NCI-H526 treated with DMSO at 0.1 percent for 48 hours (cell line): ENCODE measurements around the gene DCDC1.
A peak's percentile ranks its signal among the peaks of the same experiment; 100 is the strongest.

Experiments used
- DNase-seq: peaks from one replicate; lab custom pipeline; 2025; lab: John Stamatoyannopoulos, UW

The DCDC1 gene

DNA sequence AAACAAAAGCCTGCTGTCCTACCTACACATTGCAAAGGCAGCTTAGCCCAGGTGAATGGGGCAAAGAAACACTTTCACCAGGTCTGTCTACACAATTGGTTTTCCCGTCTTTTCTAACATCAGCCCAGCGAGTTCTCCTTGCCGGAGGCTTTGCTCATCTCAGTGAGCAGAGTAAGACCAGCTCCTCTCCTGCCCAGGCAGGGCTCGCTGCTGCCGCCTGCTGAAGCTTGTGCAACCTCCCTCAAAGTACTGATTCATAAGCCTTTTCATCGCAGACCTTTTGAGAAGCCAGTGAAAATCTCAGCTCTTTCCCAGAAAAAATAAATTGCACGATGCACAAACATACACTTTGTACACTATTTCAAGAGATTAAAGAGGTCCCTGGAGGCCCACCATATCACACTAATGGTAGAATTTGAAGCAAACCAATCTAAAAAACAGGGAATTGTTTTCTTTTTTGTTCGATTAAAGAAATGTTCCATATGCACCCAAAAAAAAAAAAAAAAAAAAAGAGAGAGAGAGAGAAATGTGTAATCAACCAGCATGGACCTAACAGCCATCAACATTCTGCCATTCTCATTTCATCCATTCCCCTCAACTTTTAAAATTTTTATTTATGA is 455.3 kb downstream of the DCDC1 start:
- peak; percentile 37 for DNase-seq

DNA sequence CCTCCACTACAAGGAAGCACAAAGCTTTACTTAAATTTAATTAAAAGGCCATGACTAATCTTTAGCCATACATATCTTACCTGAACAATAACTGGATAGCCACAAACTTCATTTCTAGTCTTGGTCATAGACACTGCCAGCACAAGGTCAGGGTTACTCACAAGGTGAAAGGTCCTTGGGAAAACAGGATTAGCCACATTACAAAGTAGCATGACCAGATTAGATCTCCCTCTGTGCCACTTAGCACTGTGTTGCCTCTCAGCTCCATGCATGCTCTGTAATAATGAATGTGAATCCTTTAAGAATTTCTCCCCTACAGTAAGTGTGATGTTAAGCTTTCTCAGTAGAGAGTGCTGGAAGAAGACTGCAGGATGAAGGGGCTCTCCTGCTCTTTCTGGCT is 458.3 kb downstream of the DCDC1 start:
- DNase-seq = no peak

DNA sequence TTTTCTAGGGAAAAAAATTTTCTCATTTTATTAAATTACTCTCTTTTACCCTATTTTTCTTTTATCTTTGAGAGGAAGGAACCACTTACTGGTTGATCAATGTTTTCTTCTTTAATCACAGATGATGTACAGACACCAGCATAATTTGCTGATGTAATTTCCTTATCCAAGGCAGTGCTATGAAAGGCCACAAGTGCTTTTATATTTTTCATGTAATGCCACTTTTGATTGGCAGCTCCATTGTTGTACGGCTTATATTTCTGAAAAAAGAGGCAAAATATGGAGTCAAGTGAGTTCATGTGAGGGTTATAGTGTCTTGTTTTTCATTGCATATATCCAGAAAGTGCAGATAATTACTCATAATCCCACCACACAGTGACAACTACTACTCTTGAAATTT is 460.7 kb downstream of the DCDC1 start:
- no peak for DNase-seq

DNA sequence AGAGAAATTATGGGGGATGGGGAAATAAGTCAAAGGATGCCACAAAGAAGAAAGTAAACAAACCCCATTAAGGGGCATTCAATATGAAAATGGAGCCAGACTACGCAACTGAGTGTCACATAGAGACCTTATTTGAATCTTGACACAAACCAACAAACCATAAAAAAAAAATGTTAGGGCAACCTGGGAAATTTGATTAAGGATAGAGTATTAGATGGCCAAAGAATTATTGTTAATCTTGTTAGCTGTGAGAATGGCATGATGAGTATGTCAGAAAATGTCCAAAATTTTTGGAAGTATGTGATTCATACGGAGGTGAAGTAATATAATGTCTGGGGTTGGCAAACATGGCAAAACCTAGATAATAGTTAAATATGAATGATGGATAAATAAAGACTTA is 461.3 kb downstream of the DCDC1 start:
- DNase-seq = no peak

DNA sequence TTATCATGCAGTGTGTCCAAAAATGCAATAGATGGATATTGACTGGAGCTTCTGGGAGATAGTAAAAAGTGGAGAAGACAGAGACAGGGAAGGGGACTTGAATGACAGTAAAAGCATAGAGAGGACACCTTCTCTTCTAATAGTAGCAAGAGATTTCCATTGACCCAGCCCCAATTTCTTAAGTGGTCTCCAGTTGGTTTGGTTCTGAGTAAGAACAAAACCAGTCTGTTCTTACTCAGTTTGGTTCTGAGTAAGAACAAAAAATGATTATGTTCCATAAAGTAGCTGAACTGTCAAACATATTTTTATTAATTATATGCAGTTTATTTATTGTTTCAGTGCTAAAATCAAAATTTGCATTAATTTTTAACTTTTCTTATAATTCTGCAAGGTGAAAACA is 466.6 kb downstream of the DCDC1 start:
- no peak for DNase-seq

DNA sequence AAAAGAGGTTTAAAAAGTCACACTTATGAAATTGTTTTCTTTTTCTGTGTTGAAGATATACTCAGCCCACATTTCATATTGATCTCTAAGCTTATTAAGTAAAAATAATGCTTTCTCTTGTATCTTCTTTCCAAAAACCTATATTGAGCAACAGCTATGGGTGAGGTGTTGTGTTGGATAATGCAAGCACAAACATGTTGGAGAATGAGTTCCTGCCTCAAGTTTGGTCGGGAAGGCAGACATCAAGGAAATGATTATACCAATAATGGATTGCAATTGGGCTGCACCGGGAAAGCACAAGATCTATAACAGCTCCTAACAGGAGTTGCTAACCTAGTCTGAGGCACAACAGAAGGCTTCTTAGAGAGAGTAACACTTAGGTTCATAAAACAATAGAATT is 474.5 kb downstream of the DCDC1 start:
- DNase-seq = no peak

DNA sequence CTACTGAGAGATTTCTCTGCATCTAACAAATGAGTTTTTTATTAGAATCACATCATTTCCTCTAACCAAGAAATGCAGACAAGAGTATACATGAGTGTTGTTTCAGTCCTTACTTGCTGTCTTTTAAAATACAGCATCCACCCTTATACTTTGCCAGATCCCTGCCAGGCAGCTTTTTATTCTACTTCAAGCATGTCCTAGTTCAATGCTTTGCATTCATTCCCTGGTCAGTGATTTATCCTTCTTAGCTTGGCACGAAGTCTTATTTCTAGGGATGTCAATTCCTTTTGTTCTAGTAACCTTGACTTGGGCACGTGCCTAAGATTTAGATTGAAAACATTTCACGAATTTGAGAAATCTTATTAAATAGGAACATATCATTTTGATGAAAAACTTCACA is 476.2 kb downstream of the DCDC1 start:
- no peak for DNase-seq

DNA sequence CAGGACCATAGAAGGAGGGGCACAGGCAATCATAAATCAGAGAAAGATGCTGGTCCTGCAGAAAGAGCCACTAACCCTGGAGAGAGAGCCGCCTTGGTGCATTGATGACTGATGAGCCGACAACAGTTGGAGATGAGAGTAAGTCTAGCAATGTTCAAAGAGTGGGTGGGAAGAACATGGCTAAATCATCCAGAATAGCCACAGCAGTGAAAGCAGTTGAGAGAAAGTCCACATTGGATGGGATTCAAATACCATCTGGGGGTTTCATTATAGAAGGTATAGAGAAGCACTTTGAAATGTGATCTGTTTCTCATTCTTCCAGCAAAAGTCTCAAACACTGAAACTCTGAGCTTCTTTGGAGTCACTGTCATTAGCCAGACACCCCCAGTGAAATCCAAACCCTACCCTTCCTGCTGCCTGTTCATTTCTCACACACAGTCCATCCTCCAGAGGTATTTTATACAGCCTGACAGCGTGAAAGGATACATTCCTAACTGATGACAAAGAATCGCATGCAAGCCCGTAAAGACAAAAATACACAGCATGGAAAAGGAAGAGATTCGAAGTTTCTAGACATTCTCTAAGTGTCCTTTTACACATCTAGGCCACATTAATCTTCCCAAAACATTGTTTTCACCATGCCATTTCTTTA is 480.3 kb downstream of the DCDC1 start:
- DNase-seq = no peak

DNA sequence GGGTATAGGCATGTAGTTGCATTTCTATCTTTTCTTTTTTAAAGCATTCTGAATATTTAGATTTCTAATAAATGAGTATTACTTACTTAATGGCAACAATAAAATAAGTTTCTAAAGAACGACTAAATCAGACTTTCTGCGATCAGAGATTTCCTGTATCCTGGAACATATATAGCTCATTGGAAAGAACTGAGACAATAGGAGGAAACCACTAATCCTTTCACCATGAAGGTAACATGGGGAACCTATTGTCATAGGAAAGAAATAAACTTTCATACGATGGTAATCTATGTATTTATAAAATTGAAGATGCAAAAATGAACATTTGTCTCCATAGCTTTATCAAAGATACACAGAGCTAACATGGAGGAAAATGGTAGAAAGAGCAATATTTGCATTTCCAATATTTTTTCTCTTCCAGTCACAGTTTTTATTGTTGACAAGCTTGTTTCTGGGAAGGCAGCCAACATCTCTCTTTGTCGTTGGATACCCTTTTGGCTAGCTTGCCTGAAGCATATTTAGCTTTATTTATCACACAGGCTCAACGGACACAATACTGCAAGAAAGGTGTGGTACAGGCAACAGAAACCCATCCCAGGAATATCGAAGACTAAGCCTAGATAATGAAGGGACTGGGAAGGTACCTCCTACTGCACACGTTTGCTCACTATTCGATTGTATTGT is 490.1 kb downstream of the DCDC1 start:
- peak; percentile 18 for DNase-seq

DNA sequence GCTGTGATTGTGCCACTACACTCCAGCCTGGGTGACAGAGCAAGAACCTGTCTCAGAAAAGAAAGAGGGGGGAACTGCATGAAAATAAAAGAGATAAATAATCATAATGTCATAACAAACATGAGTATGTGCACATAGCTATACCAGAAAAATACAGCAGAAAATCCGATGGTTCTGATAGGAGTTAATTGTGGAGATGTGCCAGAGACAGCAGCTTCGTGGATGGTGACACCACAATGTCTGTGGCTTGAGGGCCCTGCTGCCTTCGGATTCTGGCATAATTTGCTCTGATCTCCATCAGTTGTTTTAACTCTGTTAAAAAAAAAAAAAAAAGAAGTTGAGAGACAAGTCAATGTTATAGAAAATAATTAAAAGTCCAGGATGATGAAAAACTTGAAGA is 491.1 kb downstream of the DCDC1 start:
- no peak for DNase-seq

DNA sequence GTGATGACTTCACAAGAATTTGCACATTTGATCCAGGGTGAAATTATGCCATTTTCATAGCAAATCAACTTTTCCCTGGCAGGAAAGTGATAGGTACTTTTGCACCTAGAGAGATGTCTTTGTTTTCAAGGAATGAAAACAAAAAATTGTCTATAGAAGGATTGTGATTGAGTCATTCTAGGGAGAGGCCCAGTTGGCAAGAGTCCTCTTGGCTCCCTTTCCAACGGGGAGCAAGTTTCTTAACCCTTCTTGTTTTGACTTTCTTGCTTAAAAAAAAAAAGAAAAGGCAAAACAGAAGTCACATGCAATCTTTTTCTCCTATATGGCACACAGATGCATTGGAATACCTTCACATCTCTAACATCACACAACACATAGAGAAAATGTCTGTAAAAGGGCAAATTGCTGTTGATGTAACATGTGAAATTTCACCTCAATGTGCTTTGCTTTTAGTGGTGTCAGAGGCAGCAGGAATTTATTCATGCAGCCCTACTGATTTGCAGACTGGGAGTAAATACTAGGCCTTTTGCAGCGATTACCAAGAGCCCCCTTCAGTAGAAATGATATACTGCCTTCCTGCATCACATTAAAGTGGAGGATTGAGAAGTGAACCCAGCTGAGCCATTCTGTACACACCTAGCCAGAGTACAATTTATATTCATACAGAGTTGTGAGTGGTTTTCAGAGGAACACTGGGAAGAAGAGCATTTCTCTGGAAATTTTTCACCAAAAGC is 492.7 kb downstream of the DCDC1 start:
- DNase-seq = no peak

DNA sequence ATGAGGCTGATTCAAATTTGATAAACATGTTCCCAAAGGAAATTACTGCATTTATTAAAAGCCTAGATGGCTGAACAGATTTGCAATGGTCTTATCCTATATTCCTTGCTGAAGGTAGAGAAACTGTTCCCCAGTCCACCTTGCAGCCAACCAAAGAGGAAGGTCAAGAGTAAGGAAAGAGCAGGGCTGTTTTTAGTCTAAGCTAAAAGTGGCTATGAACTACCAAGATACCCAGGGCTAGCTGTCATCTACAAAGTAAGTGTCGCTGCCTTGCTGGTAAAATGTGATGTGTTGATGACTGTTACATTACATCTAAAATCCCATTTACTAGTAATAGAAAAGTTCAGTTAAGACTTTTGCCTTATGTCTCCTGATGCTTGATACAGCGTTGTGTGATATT is 493.3 kb downstream of the DCDC1 start:
- DNase-seq = no peak

DNA sequence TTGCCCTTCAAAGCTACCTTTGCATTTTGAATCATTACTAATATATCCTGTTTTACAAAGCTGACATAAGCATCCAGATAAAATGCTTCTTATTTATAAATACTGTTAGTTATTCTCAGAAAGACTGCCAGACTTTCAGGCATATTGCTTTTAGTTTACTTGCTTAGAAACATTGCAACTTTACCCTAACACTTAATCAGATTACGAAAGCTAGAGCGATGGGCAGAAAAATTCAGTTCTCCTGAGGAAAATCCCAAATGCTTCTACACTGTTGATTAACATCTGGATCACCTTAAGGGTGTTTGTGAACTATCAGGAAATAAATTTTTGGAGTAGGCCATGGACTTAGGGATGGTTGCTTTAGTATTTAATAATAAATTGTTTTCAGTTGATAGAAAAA is 493.7 kb downstream of the DCDC1 start:
- DNase-seq = no peak

DNA sequence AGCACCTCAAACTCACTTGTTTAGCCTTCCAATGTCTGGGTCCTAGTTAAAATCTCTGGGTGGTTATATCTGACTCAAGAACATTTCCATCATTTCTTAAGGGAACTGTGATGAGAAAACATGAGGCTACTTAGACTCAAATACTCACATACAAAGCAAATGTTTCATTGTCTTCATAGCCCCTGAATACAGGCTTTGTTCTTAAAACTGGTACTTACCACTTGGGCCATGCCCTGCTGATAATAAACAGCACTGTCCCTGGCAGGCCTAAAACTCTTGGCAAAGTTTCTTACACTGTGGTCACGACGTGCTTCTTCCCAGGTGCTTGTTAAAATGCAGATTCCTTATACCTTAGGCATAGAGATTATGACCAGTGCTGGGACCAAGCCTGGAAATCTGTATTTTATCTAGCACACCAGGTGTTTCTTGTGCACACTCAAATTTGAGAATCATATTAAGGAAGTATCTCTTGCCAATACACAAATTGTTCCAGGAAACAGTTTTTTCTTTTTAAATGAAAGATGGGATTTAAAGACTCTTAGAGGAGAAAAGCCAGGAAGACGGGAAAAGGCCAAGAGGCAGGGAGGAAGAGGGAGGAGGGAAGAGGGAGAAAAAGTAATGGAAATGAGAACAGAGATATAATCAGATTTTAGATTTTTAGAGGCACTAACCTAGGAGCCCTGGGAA is 495.5 kb downstream of the DCDC1 start:
- DNase-seq = no peak

DNA sequence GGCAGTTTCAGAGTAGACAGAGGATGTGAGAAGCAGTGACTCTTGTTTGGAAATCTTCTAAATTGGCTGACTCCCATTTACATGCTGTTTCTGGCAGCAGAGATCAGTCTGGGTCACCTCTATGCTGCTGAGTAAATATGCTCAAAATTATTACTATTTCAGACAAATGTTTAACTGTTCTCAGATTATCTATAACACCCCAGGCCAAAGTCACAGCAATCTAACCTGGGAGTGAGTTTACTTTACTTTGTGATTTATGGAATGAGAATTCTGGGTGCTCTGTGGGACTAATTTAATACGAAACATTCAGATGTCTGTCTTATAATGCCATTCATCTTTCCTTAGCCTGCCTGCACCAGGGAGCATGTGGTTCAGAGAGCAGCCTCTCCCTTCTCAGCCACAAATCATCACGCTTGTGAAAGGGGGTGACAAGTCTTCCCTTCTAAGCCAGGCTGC is 500.9 kb downstream of the DCDC1 start:
- DNase-seq = no peak

DNA sequence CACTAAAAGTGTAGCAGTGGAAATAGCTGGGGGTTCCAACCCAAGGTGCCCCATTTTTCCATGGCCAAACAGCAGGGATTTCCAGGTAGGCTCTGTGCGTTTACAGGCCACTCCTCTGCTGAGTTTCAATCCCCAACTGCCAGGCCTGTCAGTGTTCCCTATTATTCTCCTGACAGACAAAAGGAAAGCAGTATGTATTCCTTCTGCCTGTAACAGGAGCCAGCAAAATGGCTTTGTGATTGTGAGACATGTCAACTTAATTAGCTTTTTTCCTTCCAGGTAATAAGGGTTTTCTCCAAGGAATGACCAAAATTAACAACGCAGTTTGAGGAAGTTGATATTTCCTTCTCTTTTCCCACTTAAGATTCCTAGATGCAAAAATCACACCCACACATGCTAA is 506.3 kb downstream of the DCDC1 start:
- DNase-seq = no peak

DNA sequence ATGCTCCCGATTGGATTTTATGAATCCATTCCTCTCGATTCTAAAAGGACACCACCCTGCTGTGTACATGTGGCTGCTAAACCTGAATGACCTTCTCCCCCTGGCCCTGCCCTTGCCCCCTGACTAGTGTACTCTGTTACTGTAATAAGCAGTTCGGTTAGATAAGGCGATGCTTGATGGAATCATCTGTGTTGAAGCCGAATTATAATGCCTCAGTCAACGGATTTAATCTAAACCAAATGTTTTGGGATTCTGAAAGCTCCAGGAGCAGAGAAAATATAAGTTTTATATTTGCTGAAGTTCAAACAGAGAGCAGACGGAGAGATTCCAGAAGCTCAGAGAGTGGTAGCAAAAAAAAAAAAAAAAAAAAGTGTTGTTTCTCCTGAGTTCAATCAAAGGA is 508.0 kb downstream of the DCDC1 start:
- DNase-seq = no peak

DNA sequence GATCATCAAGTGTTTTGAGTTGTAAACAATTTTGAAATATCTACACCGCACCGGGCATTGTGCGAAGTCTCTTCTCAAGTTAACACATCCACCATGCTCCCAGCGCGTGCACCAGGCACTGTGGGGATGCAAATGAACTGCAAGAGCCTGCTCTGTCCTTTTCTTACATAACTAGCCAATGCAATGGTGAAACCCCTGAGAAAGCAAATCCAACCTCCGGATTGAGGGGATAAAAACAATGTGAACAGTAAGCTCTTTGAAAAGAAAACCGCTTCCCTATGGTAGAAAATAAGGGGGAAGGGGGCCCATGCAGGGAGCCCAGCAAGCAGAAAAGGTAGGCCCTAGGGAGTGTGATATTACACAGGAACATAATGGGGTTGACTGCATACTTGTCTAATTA is 508.5 kb downstream of the DCDC1 start:
- DNase-seq = no peak

DNA sequence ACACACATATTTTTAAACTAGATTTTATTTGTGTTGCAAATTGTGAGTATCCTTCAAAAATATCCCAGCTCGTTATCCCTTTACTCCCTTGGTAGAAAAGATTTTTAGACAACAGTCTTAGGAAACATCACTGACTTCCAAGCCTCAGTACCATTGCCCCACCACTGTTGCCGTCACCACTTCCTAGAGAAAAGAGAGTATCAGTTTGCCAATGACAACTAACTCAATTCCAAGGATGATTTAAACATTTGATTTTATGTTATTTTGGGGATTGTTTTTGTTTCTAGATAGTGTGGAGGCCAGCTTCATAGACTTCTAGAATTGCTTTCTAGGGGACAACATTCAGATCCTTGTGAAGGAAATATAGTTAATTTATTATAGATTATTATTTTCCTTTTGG is 509.4 kb downstream of the DCDC1 start:
- no peak for DNase-seq

DNA sequence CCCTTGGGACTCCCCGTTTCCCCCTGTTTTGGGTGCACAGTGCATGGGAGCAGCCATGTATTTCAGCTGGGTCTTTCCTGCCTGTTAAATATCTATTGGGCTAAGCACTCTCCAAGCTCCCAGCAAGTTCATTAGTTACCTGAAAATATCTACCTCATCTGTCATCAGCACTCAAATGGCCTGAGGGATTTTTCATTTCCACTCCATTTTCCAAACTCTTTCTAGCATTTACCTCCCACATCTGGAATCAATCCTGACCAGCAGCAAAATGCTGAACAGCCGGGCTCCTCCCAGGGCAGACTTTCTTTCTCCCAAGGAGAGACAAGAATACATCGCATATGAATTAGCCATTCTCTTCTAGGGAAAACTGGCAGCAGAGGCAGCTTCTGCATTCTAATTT is 509.9 kb downstream of the DCDC1 start:
- DNase-seq = no peak

DNA sequence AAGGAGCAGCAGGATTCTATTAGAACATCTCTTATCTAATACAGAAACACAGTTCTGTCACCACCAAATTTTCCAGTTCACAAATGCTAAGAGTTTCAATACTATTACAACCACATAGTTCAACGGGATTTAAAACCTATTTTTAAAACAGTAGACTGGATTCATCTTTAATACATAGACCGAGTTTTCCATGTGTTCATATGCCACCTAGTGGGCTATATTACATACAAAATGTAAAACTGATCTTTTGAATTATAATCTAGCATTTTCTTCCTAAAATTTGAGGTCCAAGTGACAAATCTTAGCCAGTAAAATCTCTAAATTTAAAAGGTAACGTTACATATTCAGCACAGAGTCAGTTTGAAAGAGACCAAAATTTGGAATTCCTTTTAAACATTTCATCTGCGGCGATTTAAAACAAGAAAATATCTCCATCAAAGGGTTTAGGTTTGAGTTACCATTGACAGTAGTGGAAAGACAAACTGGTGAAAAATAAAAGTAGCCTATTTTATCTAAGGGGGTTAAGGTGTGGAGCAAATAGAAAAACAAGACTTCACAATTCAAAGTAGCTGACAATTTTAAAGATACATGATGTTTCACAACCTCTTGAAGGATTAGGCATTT is 514.0 kb downstream of the DCDC1 start:
- DNase-seq = peak; percentile 17

DNA sequence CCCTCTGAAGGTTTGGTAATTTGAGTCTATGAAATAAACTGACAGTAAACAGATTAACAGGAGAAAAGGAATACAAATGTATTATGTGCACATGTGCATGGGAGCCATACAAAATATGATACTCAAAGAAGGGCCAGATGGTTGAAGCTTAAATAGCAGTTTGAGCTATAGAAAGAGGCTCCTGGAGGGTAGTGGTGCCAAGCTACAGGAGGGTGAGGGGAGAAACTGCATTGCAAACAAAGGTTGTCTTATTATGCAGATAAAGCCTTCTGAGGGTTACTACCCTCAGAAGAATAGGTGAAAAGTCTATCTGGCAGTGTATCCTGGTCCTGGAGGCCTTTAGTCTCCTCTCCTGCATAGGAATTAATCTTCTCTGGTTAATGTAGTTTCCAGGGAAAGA is 516.1 kb downstream of the DCDC1 start:
- no peak for DNase-seq
